Body of pancreas (tissue), 4 donors: Measurements from ENCODE around the gene ZBTB4.

Source experiments
- POLR2A ChIP-seq, 3 donors: fragments of 450-650 bp; IDR thresholded peaks; one replicate each; pipeline ENCODE4 v1.6.1; 2016; ENCODE audit warnings: antibody characterized with exemption in 3 of 3, mild to moderate bottlenecking in 2 of 3
- TF ChIP-seq, protein P1 (sequence below), 7 experiments: fragments of 450-650 bp in 4 of 7; fragments of 200-600 bp in 3 of 7; sonication (generic) in 3 of 7; IDR thresholded peaks; one replicate each; pipeline ENCODE4 v1.5.1; 2016 to 2019; ENCODE audit warnings: antibody characterized with exemption in 7 of 7

DNA sequence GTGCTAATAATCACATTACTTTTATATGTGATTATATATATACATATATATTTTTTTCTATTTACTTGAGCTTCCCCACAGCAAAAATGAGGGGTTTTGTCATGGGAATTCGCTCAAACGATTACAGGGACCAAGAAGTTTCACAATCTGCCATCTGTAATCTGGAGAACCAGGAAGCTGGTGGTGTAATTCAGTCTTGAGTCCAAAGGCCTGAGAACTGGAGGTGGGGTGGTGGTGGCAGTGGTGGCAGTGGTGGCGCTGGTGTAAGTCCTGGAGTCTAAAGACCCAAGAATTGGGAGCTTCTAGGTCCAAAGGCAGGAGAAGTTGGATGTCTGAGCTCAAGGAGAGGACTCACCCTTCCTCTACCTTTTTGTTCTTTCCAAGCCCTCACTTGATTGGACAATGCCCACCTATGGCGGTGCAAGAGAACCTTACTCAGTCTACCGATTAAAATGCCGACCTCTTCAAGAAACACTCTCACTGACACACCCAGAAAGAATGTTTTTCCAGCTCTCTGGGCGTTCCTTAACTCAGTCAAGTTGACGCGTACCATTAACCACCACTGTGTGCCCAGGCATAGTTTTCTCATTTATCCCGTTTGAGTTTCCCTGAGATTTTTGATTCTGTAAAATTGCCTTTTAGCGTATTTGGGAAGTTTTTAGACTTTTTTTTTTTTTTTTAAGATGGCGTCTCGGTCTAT lies 36.6 kb upstream of the ZBTB4 start:
- TF ChIP-seq, protein P1, sequence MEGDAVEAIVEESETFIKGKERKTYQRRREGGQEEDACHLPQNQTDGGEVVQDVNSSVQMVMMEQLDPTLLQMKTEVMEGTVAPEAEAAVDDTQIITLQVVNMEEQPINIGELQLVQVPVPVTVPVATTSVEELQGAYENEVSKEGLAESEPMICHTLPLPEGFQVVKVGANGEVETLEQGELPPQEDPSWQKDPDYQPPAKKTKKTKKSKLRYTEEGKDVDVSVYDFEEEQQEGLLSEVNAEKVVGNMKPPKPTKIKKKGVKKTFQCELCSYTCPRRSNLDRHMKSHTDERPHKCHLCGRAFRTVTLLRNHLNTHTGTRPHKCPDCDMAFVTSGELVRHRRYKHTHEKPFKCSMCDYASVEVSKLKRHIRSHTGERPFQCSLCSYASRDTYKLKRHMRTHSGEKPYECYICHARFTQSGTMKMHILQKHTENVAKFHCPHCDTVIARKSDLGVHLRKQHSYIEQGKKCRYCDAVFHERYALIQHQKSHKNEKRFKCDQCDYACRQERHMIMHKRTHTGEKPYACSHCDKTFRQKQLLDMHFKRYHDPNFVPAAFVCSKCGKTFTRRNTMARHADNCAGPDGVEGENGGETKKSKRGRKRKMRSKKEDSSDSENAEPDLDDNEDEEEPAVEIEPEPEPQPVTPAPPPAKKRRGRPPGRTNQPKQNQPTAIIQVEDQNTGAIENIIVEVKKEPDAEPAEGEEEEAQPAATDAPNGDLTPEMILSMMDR (IDR thresholded peaks at IDR 0.05): no peak
- TF ChIP-seq POLR2A (IDR thresholded peaks at IDR 0.05): no peak
